GM19438 (cell line): ENCODE data around the gene TFIP11.
A peak's percentile ranks its signal among the peaks of the same experiment; 100 is the strongest.

Experiments used
- ATAC-seq: cut with Tn5 transposase; IDR thresholded peaks from one replicate; pipeline ENCODE4 v1.9.1; 2021; ENCODE audit warnings: low read depth; ENCODE audit not compliant: unreplicated experiment

The TFIP11 gene

DNA sequence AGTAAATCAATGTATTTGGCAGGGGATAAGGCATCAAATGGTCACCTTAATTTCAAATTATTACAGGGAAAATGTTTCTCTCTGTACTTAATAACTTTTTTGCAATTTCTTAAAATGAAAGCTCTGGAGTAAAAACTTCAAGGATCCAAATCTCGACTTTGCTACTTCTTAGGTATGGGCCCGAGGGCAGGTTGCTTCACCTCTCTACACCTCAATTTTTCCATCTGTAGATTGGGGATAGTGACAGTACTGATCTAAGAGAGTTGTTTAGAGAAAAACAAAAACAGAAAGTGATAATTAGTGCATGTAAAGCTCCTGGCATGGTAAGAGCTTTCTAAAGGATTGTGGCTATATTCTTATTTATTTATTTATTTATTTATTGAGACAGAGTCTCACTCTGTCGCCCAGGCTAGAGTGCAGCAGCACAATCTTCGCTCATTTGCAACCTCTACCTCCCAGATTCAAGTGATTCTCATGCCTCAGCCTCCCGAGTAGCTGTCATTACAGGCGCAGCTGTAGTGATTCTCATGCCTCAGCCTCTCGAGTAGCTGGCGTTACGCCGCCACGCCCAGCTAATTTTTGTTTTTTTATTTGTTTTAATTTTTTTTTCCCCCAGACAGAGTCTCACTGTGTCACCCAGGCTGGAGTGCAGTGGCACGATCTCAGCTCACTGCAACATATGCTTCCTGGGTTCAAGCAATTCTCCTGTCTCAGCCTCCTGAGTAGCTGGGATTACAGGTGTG lies 2.3 kb upstream of the TFIP11 start:
- no peak for ATAC-seq

DNA sequence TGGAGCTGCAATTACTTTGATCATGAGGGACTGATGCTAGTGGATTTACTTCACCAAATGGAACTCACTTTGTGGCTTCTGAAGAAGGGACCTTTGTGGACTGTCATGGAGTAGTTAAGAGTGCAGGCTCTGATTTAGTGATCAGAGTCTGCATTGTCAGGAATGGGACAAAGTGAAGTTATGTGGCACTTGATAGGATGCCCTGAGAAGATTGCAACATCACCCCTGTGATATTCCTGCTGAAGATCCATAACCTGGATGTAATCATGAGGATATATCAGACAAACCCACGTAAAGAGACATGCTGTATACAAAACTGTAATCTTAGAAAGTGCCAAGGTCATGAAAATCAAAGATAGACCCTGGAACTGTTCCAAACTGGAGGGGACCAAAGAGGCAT lies 1.6 kb upstream of the TFIP11 start:
- no peak for ATAC-seq

GRCh38 chr22:26508148-26508547 lies 4.1 kb downstream of the TFIP11 start:
- no peak for ATAC-seq

GRCh38 chr22:26503758-26504157 lies 8.5 kb downstream of the TFIP11 start:
- ATAC-seq = no peak

DNA sequence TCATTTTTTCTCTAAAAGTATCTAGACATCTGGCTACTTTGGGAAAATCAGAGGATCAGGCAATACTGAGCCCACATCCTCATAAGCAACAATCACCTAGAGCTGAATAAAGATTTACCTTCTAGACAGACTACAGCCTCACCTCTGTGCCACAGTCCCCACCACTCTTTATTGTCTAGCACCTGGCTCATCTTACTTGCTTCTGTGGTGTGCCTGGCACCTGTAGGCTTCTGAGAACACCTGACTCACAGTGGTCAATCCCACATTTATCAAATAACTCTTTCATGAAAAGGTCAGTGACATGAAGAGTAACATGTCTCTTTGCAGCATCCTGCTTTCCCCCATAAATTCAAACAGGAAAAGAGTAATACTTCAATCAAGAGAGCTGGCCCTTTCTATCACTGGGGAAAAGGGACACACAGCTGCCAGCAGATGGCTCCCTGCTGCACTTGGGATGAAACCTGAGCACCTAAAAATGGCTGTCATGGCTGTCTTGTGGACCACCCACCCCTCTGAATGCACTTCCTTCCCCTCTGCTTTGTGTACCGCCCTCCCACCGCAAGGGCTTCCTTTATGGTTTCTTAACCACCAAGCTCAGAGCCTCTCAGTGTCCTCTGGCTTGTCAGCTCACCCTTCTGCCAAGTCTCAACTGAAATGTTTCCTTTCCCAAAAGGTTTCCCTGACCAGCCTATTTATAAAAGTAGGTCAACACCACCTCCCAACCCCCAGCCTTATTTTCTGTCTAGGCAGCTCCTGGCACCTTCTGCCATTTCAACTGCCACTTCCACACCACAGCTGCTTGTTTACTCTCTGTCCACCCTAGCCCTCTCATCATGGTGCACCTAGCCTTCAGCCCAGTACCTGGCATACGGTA lies 9.3 kb downstream of the TFIP11 start:
- no peak for ATAC-seq

- no peak for ATAC-seq
Observed at GRCh38 chr22:26501996-26502395, 10.3 kb downstream of the TFIP11 start.

GRCh38 chr22:26499188-26499703 lies 13.0 kb downstream of the TFIP11 start:
- no peak for ATAC-seq

GRCh38 chr22:26496456-26496855 lies 15.8 kb downstream of the TFIP11 start:
- no peak for ATAC-seq

- ATAC-seq = no peak
Observed at GRCh38 chr22:26494506-26494905, 17.8 kb downstream of the TFIP11 start.

GRCh38 chr22:26492220-26492619 lies 20.1 kb downstream of the TFIP11 start:
- ATAC-seq = no peak

DNA sequence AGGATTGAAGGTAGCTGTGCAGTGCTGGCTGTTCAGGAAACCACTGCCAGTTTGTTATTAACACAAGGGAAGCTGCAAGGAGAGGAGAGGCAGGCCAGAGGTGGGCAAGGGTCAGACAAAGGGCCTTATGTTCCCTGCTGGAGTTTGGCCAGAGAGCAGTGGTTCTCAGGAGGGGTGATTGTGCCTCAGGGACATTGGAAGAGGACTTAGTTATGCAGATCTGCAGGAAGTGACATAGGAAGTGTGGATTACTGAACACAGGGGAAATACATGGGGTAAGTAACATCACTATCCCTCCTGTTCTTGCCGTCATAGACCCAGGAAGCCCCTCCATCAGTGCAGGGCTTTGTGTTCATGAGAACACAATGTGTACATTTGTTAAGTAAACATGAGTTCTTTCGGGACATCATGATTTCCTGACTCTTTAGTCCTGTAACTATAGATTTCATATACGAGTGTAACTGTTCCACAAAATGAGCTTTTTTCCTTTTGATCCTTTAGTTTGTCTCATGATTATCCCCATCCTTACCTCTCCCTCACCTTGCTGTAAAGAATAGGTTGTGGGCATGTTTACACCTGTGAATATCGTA lies 22.7 kb downstream of the TFIP11 start:
- ATAC-seq = no peak

DNA sequence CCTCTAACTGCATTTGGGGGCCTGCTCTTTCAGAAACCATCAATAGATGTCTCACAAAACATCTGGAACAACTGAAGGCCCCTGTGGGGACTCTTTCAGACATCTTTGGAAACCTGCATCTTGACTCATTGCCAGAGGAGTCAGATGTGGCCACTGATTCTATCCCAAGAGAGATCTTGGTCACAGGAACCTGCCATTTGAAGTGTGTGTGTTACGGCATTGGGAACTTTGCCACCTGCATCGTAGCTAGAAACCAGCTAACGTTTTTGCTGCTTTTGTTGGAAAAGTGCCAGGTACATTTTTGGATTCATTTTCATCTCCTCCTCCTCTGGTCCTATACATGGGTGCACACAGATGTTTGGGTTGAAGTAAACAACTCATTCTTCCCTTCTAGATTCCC lies 24.3 kb downstream of the TFIP11 start:
- no peak for ATAC-seq

DNA sequence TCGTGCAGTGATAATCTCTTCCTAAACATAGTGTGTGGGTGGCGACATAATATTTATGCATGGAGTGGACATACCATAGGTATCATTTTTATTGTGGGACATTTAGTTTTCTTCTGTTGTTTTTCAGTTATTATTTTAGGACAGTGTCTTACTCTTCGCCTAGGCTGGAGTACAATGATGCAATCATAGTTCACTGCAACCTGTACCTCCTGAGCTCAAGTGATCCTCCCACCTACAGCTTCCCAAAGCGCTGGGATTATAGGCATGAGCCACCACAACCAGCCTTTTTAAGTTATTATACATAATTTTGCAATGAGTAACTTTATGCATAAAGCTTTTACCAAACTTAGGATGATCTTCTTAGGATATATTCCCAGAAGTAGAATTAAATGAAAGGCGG lies 25.9 kb downstream of the TFIP11 start:
- no peak for ATAC-seq

- ATAC-seq = no peak
Observed at GRCh38 chr22:26485806-26486390, 26.4 kb downstream of the TFIP11 start.

DNA sequence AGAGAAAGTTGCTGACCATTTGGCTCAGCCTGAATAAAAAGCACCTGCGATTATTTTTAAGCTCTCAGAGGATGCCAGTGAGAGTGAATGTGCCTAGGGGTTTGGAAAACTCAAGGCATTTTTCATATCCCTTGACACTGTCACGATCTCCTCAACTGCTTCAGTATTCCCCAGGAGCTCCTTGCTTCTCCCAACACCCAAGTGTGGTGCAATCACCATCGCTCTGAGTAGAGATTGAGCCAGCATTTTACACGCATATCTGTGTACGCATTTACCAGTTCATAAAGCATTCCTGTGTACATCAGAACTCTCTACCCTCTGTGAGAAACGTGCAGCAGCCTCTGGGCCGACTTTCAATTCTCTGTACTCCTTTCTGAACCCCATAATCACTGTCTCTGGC lies 27.3 kb downstream of the TFIP11 start:
- no peak for ATAC-seq

- ATAC-seq = no peak
Observed at GRCh38 chr22:26484360-26484706, 27.9 kb downstream of the TFIP11 start.

- peak; percentile 60 for ATAC-seq
Observed at GRCh38 chr22:26483439-26484359, 28.6 kb downstream of the TFIP11 start, which contains the start of the genes HPS4 and SRRD. Gene HPS4 (minus strand): TSS chr22:26483783. CDS start chr22:26481762, 2,021 bp downstream. Gene SRRD (plus strand): TSS chr22:26483877. CDS start chr22:26483891, 14 bp downstream.

GRCh38 chr22:26483043-26483438 lies 29.2 kb downstream of the TFIP11 start:
- ATAC-seq = no peak

DNA sequence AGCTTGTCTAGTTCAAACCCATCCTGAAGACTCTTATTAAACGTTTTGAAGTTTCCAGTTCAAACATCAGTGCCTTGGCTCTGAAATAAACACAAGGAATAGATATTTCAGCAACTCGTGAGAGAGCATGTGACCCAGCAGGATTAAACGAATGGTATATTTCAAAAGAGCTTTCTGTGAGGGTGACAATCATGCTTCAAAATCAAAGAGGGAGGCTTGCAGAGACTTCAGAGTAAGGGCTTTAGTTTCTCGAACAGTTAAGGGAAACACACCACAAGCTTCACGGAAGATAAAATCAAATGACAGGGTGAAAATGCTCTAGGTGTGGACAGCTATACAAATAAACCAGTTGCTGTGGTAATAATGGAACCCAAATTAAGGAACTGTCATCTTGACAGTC lies 30.1 kb downstream of the TFIP11 start:
- no peak for ATAC-seq

- no peak for ATAC-seq
Observed at GRCh38 chr22:26481694-26482093, 30.6 kb downstream of the TFIP11 start.
